Measurements from ENCODE around the gene ZMAT5. TPM values are rescaled to one million over a fixed set of nuclear protein-coding genes. Genes with fewer than 3 reads are reported as not detected.

ZMAT5 gene
- polyA plus RNA-seq, 2 of the 4 experiments (the other 2 are of a cell fraction) = 13.0 to 13.3 TPM

DNA sequence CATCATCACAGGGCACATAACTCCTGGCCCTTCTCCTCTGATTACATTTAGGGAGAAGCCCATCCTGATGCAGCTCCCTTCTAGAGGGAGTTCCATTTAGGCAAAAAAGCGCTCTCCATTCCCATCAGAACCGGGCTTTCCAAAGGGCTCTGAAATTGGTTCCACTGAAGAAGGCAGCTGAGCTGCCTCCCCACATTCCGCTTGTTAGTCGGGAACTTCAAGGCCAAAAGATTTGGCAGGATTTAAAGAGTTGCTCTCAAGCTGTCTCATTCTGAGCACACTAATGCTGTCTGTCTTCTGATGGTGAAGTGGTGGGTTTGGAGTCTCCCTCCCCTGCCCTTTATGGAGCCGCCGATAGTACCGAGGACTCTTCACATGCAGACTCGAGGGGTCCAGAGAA lies 73.6 kb downstream of the ZMAT5 start:
- H3K9me3 ChIP-seq = no peaks in the 10 kb centered on the region
- 84% methylated on average over 7 of the region's 8 CpGs for WGBS (ENCODE audit: missing lambda C conversion rate)
- H3K27ac ChIP-seq = no peak overlapping the region
- no peak overlapping the region for H3K4me3 ChIP-seq
- ChIA-PET CTCF (interaction anchor here (0.9 to 4.6 kb wide), 6 partner anchors 8 to 396 kb away, joined by 3 to 22 read pairs (median 4); no protein-coding TSS in a partner anchor), POLR2A (no interaction called here)
- no peak for FAIRE-seq
- TF ChIP-seq MAX (IDR thresholded peaks at IDR 0.05) (no peak), CHD2 (IDR thresholded peaks at IDR 0.05; ENCODE audit: low read length, partially characterized antibody) (no peak), HOXB13 (CRISPR knock-in tag; IDR thresholded peaks at IDR 0.05; ENCODE audit: low read depth) (no peak), EHF (CRISPR knock-in tag; IDR thresholded peaks at IDR 0.05) (no peak), SMC3 (IDR thresholded peaks at IDR 0.05) (no peak), RARB (CRISPR knock-in tag; IDR thresholded peaks at IDR 0.05) (no peak), MYC (IDR thresholded peaks at IDR 0.05; ENCODE audit: borderline replicate concordance, low read length) (no peak), TFCP2L1 (CRISPR knock-in tag; IDR thresholded peaks at IDR 0.05) (no peak), ZC3H11A (IDR thresholded peaks at IDR 0.05) (no peak), TP53 (CRISPR knock-in tag; IDR thresholded peaks at IDR 0.05) (no peak), MAFK (IDR thresholded peaks at IDR 0.05; ENCODE audit: partially characterized antibody) (no peak)
- TF ChIP-seq, protein P1, sequence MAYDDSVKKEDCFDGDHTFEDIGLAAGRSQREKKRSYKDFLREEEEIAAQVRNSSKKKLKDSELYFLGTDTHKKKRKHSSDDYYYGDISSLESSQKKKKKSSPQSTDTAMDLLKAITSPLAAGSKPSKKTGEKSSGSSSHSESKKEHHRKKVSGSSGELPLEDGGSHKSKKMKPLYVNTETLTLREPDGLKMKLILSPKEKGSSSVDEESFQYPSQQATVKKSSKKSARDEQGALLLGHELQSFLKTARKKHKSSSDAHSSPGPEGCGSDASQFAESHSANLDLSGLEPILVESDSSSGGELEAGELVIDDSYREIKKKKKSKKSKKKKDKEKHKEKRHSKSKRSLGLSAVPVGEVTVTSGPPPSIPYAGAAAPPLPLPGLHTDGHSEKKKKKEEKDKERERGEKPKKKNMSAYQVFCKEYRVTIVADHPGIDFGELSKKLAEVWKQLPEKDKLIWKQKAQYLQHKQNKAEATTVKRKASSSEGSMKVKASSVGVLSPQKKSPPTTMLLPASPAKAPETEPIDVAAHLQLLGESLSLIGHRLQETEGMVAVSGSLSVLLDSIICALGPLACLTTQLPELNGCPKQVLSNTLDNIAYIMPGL (CRISPR knock-in tag; IDR thresholded peaks at IDR 0.05; ENCODE audit: borderline replicate concordance) = no peak
- DNase-seq (ENCODE audit: low read depth in 1 of 2, low spot score in 1 of 2) = no peak
- H3K4me2 ChIP-seq = no peak overlapping the region
- H3K4me1 ChIP-seq = no peaks in the 10 kb centered on the region
- ATAC-seq = no peak

- Histone ChIP-seq H3K27ac (no peak overlapping the region), H3K4me1 (no peaks in the 10 kb centered on the region), H3K4me3 (no peak overlapping the region), H3K4me2 (no peak overlapping the region), H3K9me3 (no peaks in the 10 kb centered on the region)
- TF ChIP-seq MYC (IDR thresholded peaks at IDR 0.05; ENCODE audit: borderline replicate concordance, low read length) (no peak), RARB (CRISPR knock-in tag; IDR thresholded peaks at IDR 0.05) (no peak), FOSL2 (IDR thresholded peaks at IDR 0.05) (no peak), FOSL2 (CRISPR knock-in tag; IDR thresholded peaks at IDR 0.05) (no peak), CTCF (IDR thresholded peaks at IDR 0.05) (no peak), HOXB13 (CRISPR knock-in tag; IDR thresholded peaks at IDR 0.05; ENCODE audit: low read depth) (no peak), POLR2AphosphoS2 (conservative IDR thresholded peaks at IDR 0.05; ENCODE audit: low read length) (no peak), KDM1A (IDR thresholded peaks at IDR 0.05; ENCODE audit: low read depth) (no peak), POLR2A (IDR thresholded peaks at IDR 0.05; ENCODE audit: low read length) (no peak), RCOR1 (IDR thresholded peaks at IDR 0.05; ENCODE audit: low read depth, low read length) (no peak)
- TF ChIP-seq, protein P2, sequence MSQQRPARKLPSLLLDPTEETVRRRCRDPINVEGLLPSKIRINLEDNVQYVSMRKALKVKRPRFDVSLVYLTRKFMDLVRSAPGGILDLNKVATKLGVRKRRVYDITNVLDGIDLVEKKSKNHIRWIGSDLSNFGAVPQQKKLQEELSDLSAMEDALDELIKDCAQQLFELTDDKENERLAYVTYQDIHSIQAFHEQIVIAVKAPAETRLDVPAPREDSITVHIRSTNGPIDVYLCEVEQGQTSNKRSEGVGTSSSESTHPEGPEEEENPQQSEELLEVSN (IDR thresholded peaks at IDR 0.05; ENCODE audit: borderline replicate concordance, low read depth) = no peak
- TF ChIP-seq, protein P3, sequence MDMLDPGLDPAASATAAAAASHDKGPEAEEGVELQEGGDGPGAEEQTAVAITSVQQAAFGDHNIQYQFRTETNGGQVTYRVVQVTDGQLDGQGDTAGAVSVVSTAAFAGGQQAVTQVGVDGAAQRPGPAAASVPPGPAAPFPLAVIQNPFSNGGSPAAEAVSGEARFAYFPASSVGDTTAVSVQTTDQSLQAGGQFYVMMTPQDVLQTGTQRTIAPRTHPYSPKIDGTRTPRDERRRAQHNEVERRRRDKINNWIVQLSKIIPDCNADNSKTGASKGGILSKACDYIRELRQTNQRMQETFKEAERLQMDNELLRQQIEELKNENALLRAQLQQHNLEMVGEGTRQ (IDR thresholded peaks at IDR 0.05) = no peak
- 92% methylated on average over 2 of the region's 4 CpGs for WGBS (ENCODE audit: missing lambda C conversion rate)
- no peak for ATAC-seq
- DNase-seq (ENCODE audit: low read depth in 1 of 2, low spot score in 1 of 2) = no peak
- FAIRE-seq = no peak
- CTCF ChIA-PET = interaction anchor here (0.9 to 4.6 kb wide), 4 partner anchors 10 to 397 kb away, joined by 3 to 22 read pairs (median 3); no protein-coding TSS in a partner anchor
- POLR2A ChIA-PET = no interaction called here
These were observed 74.5 kb downstream of the ZMAT5 start for GRCh38 chr22:29692327-29692640.

All from A549 (cell line).